HG03558 (cell line): ENCODE results near the gene PHLDB2.

Source experiments
- ATAC-seq: cut with Tn5 transposase; IDR thresholded peaks from one replicate; pipeline ENCODE4 v1.9.1; 2021; ENCODE audit warnings: moderate number of reproducible peaks; ENCODE audit not compliant: unreplicated experiment; ENCODE audit errors: extremely low read depth

The PHLDB2 gene

DNA sequence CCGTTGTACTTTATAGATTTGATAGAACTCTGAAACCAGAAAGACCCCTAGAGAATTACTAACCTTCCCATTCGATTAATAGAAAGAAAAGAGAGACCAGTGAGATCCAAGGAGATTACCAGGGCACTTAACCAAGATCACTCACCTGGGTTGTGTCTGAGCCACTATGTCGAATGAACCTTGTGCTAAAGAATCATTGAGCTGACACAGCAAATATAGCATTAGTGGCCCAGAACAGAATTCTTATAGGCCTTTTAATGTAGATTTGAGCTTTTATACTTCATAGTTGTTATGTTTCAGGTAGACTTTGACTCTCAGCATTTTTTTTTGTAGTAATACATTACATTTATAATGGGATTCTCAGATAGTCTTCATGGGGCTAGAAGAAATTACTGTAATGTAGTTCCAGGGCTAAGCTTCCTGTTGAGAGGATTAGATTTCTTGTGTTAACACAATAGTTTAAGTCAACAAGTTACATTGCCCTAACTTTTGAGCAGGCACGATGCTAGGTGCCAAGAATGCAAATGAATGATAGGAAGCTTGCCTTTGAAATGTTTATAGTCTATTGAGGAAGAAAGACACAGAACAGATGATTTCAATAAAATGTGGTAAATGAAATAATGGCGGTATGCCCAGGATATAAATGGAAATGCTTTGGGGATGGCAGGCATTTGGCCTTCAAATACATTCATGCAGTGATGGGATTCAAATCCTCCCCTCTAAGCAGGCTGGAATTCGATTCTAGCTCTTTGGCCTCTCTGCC is 95.3 kb downstream of the PHLDB2 start:
- ATAC-seq = no peak

- ATAC-seq = no peak
These were observed 96.8 kb downstream of the PHLDB2 start for GRCh38 chr3:111955876-111956275.

DNA sequence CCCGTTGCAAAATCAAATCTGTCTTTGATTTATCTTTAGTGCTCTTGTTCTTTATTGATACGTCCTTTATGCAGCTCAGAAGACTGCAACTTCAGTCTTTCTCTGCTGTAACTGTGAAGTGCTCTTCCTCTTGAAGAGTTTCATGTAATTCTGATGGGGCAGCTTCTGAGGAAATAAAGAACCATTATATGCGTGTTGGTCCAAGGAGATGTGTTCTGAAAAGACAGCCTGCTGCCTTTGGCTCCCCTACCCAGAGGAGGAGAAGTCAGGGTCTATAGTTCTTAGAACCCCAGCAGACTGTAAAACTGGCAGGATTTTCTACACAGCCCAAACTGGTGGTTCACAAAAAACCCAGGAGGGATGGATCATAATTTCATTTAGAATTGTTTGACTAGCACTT is 97.4 kb downstream of the PHLDB2 start:
- ATAC-seq = no peak

- no peak for ATAC-seq
These were observed 98.1 kb downstream of the PHLDB2 start for GRCh38 chr3:111956995-111957734.

DNA sequence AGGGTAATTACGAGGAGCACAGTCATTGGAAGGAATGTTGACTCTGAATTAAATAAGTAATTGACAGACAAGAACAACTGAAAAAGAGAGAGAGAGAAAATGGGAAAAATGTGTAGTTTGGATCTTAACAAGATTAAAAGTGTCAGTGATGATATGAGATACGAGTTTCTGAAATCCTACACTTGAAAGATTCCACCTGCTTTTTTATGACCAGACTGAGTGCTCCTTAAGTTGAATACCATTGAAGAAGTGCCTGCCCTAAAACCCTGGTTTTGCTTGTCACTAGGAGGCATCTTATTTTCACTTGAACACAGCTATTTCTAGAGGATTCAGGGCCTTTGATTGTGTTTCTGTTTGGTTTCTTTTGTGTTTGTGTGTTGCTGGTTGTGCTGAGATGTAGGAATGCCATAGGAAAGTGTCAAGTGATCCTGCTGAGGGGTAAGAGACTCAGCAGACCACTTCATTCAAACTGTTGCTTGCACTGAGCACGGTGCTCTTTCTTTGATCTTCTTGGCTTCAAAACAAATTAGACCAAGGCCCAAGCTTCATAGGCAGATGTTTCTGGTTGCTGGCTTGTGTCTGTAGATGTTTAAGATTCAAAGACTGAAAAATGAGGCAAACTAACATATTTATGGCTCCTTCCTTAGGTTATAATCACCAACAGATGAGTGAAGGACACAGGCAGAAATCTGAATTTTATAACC is 102.5 kb downstream of the PHLDB2 start:
- ATAC-seq = no peak

DNA sequence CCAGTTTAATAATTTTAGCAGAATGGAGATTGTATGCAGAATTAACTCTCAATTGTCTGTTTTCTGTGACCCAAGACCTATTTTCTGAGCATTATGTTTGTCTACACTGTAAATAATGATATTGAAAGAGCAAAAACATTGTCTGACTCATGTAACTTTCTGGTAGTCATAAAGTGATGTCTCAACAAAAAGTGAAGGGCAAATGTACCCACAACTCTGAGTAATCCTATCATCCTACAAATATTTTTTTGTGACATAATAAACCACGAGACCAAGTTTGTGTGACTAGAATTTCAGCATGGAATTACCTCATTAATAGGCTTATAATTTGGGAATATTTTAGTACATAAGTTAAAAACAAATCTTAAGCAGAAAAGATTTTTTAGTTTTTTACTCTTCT is 104.4 kb downstream of the PHLDB2 start:
- ATAC-seq = no peak

DNA sequence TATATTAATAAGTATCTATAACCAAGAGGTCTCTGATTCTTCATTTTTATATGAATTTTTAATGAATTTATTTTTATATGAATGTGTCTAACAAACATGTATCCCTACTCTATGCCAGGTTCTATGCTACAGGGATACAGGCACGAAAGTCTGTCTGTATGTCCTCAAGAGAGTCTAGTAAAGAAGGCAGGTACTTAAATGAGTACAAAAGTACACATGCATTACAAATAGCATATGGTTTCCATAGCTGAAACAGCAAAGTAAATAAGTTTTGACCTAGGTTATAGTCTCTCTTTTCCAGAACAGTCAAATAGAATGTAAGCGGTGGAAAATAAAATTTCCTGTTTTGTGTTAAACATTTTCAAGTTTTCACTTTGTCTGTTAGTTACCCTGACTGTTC is 106.4 kb downstream of the PHLDB2 start:
- no peak for ATAC-seq

- no peak for ATAC-seq
These were observed 108.0 kb downstream of the PHLDB2 start for GRCh38 chr3:111967068-111967467.

DNA sequence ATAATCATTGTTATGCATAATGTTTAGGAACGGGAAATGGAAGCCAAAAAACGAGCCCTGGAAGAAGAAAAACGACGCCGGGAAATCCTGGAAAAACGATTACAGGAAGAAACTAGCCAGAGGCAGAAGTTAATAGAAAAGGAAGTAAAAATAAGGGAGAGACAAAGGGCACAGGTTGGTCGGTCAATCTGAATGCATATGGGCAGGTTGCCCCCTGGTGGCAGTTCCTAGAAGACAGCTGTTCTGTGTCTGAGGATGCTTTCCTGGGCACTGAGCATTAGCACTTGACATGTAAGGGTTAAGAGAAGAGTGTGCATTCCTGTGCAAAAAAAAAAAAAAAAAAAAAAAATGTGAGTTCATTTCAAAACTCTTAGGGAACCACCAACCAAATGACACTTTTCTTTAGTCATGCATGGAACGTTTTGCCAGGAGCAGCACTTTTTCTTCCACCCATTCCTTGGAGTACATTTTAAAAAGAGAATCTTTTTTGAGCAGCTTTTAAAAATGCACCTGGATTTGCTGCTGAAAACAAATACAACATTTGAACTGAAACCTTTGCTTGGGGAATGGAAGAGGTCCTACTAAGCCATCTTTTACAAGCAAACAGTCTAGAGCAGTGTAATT is 108.7 kb downstream of the PHLDB2 start:
- ATAC-seq = peak; percentile 94

GRCh38 chr3:111968319-111969054 is 109.4 kb downstream of the PHLDB2 start:
- no peak for ATAC-seq

DNA sequence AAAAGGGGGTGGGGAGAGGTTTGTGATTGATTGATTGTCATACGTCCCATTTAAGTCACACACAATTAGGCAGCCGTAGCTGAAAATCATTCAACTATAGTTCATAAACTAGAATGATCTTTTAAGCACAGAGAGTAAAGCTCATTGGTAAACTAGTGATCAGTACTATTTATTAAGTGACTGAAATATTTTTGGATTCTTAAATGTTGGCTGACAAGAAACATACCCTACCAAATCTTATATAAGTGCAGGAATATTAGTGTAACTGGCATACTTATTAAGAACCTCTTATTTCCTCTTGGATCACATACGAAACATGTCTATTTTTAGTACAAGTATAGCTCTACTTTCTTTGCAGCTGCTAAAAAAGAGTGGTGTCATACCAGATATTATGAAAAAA is 111.3 kb downstream of the PHLDB2 start:
- ATAC-seq = no peak

GRCh38 chr3:111971533-111972130 is 112.6 kb downstream of the PHLDB2 start:
- ATAC-seq = no peak

DNA sequence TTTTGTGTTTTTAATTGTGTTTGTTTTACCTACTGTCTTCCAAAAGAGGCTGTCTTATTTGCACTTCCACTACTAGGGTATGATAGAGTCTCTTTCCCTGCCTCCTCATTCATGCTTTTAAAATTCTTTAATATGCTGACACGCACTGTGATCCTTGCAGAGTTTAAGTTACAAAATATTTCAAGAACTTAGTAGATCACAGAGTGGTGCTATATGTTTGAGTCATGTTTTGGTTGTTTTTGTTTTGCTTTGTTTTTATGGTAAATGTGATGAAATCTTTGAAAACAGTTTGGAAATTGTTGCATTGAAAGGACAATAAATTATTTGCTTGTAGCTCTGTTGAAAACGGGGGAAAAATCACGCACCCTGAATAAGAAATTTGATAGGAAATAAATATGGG is 113.8 kb downstream of the PHLDB2 start:
- no peak for ATAC-seq

- no peak for ATAC-seq
These were observed 116.1 kb downstream of the PHLDB2 start for GRCh38 chr3:111975131-111975530.

DNA sequence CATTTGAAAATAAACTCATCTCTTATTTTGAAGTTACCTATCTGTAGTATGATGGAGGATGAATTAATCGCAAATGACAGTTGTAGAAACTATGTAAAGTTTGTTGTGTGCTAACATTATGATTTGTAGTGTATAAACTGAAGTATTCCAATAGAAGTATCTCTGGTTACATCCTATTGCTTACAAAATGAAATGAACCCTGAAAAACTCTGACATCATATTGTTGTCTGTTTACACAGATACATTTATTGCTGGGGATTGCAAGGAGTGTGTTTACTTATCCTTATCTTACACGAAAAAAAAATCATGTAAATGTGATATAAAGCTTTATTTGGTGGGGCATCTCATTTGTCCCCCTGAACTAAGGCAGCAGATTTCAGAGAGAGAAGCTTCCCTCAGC is 117.2 kb downstream of the PHLDB2 start:
- ATAC-seq = no peak

- ATAC-seq = peak; percentile 92
These were observed 119.7 kb downstream of the PHLDB2 start, which contains the start of gene ABHD10 for GRCh38 chr3:111978583-111979433. Gene ABHD10 (plus strand): TSS chr3:111979026. CDS start chr3:111979062, 36 bp downstream.

DNA sequence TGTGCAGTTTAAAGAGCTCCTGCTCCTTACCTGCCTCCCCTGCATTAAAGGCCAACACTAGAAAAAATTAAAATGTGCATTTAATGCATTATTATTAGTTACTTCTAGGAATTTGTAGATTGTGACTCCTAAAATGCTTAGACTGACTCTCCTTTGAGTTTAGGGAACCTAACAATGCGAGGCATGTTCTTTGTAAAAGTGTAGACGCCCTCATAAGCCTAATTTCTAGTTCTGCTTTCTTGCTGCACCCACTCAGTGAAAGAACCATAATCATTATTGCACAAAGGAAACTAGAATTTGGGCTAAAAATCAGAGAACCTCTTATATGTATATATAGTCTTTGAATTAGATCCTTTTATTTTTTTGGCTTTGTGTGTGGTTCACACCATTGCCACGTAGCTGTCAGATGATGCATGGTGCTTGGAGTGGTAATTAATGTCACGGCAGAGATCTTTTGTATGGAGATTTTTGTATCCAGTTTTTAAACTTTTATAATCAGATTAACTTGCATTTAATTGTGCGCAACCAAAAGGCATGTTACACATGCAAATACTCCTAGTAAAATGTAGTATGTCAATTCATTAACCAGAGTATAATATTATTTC is 120.5 kb downstream of the PHLDB2 start:
- peak; percentile 17 for ATAC-seq

- no peak for ATAC-seq
These were observed 121.8 kb downstream of the PHLDB2 start for GRCh38 chr3:111980716-111981456.
